ENCODE results near the gene GPR158. TPM values are rescaled to one million over a fixed set of nuclear protein-coding genes. Genes with fewer than 3 reads are reported as not detected.

The GPR158 gene
- total and polyA plus RNA-seq, 4 donors = 0.03 to 0.08 TPM; not detected in 2

GRCh38 chr10:25441270-25441669, 266.5 kb downstream of the GPR158 start:
- Histone ChIP-seq H3K9ac (ENCODE audit: low read depth in 1 of 2, low read length in 2 of 2) (no peak overlapping the region), H3K4me1 (ENCODE audit: control insufficient read depth in 4 of 4, insufficient read depth in 4 of 4, low read length in 3 of 4) (no peaks in the 10 kb centered on the region), H3K36me3 (ENCODE audit: control insufficient read depth in 4 of 4, insufficient read depth in 3 of 4, low read depth in 1 of 4, low read length in 3 of 4) (no peaks in the 10 kb centered on the region), H3K27me3 (ENCODE audit: control insufficient read depth in 4 of 4, insufficient read depth in 4 of 4, low read length in 3 of 4) (peaks cover 0 to 5% (median 0%) of the 10 kb centered on the region in 4 donors), H3K27ac (ENCODE audit: low read depth in 1 of 2, low read length in 2 of 2) (no peak overlapping the region), H3K9me3 (ENCODE audit: control insufficient read depth in 4 of 4, low read length in 3 of 4) (peaks cover 0 to 1% (median 0%) of the 10 kb centered on the region in 4 donors), H3K4me3 (ENCODE audit: low read depth in 1 of 3, low read length in 3 of 3) (no peak overlapping the region)
- TF ChIP-seq, protein P1, sequence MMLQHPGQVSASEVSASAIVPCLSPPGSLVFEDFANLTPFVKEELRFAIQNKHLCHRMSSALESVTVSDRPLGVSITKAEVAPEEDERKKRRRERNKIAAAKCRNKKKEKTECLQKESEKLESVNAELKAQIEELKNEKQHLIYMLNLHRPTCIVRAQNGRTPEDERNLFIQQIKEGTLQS (IDR thresholded peaks at IDR 0.05) = no peak
- TF ChIP-seq TAF1 (conservative IDR thresholded peaks at IDR 0.05) = no peak
- DNase-seq (ENCODE audit: low spot score) = no peak
- 28% methylated on average over 1 of the region's 1 CpG for WGBS

DNA sequence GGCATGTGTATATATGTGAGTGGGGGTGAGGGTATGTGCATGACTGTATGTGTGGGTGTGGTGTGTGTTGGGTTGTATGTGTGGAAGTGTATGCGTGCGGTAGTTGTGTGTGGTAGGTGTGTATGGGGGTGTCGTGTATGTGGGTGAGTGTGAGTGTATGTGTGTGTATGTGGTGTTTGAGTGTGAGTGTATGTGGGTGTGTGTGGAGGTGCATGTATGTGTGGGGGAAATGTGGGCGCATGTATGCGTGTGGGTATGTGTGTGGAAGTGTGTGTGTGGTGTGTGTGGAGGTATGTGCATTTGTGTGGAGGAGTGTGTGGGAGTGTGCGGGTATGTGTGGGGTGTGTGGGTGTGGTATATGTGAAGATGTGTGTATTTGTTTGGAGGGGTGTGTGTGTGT, 269.5 kb downstream of the GPR158 start:
- WGBS = 80% methylated on average over 6 of the region's 6 CpGs
- DNase-seq (ENCODE audit: low spot score) = no peak
- Histone ChIP-seq H3K27me3 (ENCODE audit: control insufficient read depth in 4 of 4, insufficient read depth in 4 of 4, low read length in 3 of 4) (peaks cover 0 to 5% (median 0%) of the 10 kb centered on the region in 4 donors), H3K4me1 (ENCODE audit: control insufficient read depth in 4 of 4, insufficient read depth in 4 of 4, low read length in 3 of 4) (no peaks in the 10 kb centered on the region), H3K9ac (ENCODE audit: low read depth in 1 of 2, low read length in 2 of 2) (no peak overlapping the region), H3K36me3 (ENCODE audit: control insufficient read depth in 4 of 4, insufficient read depth in 3 of 4, low read depth in 1 of 4, low read length in 3 of 4) (no peaks in the 10 kb centered on the region), H3K9me3 (ENCODE audit: control insufficient read depth in 4 of 4, low read length in 3 of 4) (peaks cover 0 to 1% (median 0%) of the 10 kb centered on the region in 4 donors), H3K4me3 (ENCODE audit: low read depth in 1 of 3, low read length in 3 of 3) (no peak overlapping the region), H3K27ac (ENCODE audit: low read depth in 1 of 2, low read length in 2 of 2) (no peak overlapping the region)
- no peak for TF ChIP-seq FOXA1 (IDR thresholded peaks at IDR 0.05)
- no peak for TF ChIP-seq SP1 (IDR thresholded peaks at IDR 0.05)
- TF ChIP-seq, protein P1 (IDR thresholded peaks at IDR 0.05) = no peak
- TF ChIP-seq NR2F2 (IDR thresholded peaks at IDR 0.05) = no peak
- TF ChIP-seq ZBTB33 (IDR thresholded peaks at IDR 0.05) = no peak
- no peak for TF ChIP-seq HNF4G (IDR thresholded peaks at IDR 0.05)
- no peak for TF ChIP-seq TAF1 (conservative IDR thresholded peaks at IDR 0.05)
- TF ChIP-seq GABPA (IDR thresholded peaks at IDR 0.05 in 1 of 2, conservative IDR thresholded peaks at IDR 0.05 in 1 of 2) = no peak
- TF ChIP-seq JUND (IDR thresholded peaks at IDR 0.05) = no peak
- TF ChIP-seq REST (IDR thresholded peaks at IDR 0.05) = no peak
- TF ChIP-seq HNF4A (conservative IDR thresholded peaks at IDR 0.05) = no peak

DNA sequence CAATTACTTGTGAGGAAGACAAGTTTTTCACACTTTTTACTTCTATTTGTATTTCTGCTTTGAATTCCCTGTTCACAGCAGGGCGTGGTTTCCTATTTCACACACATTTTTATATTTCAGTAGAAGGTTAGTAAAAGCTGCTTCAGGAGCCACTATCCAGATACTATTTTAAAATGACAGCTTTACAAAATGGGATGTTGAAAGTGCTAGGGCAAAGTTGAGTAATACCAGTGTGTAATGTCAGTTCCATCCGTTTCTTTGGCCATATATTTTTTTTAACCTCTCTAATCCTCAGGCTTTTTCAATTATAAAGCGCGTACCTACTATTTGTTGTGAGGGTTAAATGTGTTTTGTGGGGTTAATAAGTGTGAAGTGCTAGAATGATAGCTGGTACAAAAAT, 276.6 kb downstream of the GPR158 start:
- H3K27ac ChIP-seq (ENCODE audit: low read depth in 1 of 2, low read length in 2 of 2) = no peak overlapping the region
- no peaks in the 10 kb centered on the region for H3K27me3 ChIP-seq (ENCODE audit: control insufficient read depth in 4 of 4, insufficient read depth in 4 of 4, low read length in 3 of 4)
- no peak overlapping the region for H3K9ac ChIP-seq (ENCODE audit: low read depth in 1 of 2, low read length in 2 of 2)
- DNase-seq (ENCODE audit: low spot score) = no peak
- H3K4me1 ChIP-seq (ENCODE audit: control insufficient read depth in 4 of 4, insufficient read depth in 4 of 4, low read length in 3 of 4) = no peaks in the 10 kb centered on the region
- no peak overlapping the region for H3K4me3 ChIP-seq (ENCODE audit: low read depth in 1 of 3, low read length in 3 of 3)
- no peaks in the 10 kb centered on the region for H3K36me3 ChIP-seq (ENCODE audit: control insufficient read depth in 4 of 4, insufficient read depth in 3 of 4, low read depth in 1 of 4, low read length in 3 of 4)
- 73% methylated on average over 4 of the region's 4 CpGs for WGBS
- no peaks in the 10 kb centered on the region for H3K9me3 ChIP-seq (ENCODE audit: control insufficient read depth in 4 of 4, low read length in 3 of 4)
- no peak for TF ChIP-seq NR2F2 (IDR thresholded peaks at IDR 0.05)
- no peak for TF ChIP-seq EGR1 (IDR thresholded peaks at IDR 0.05; ENCODE audit: low read depth in 2 of 2)
- TF ChIP-seq, protein P1 (IDR thresholded peaks at IDR 0.05) = no peak
- no peak for TF ChIP-seq MAX (IDR thresholded peaks at IDR 0.05)
- no peak for TF ChIP-seq TAF1 (conservative IDR thresholded peaks at IDR 0.05)
- no peak for TF ChIP-seq HNF4G (IDR thresholded peaks at IDR 0.05)
- TF ChIP-seq SP1 (IDR thresholded peaks at IDR 0.05) = no peak
- TF ChIP-seq HNF4A (conservative IDR thresholded peaks at IDR 0.05) = no peak
- no peak for TF ChIP-seq GABPA (IDR thresholded peaks at IDR 0.05 in 1 of 2, conservative IDR thresholded peaks at IDR 0.05 in 1 of 2)
